Spleen (tissue), 11 donors: Measurements from ENCODE around the gene GAPDHS. TPM values are rescaled to one million over a fixed set of nuclear protein-coding genes. Genes with fewer than 3 reads are reported as not detected.

ENCODE experiments used
- DNase-seq: peaks from one replicate; pipeline ENCODE4 v3.0.0-alpha.2; 2020
- H3K27ac ChIP-seq, 8 donors: fragments of 200-600 bp; sonication (generic) in 7 of 8; 1 replicate in 4 of 8; 2 replicates in 4 of 8; pipeline versions ENCODE4 v1.5.0 to v1.8.0; 2016 to 2021; ENCODE audit warnings: inconsistent platforms in 4 of 8, mild to moderate bottlenecking in 4 of 8, moderate library complexity in 1 of 8
- H3K27me3 ChIP-seq, 7 donors: fragments of 200-600 bp; sonication (generic) in 6 of 7; replicated peaks in 1 of 7; 1 replicate in 4 of 7; 2 replicates in 3 of 7; pipeline versions ENCODE4 v1.5.0 to v1.8.0; 2016 to 2021; ENCODE audit warnings: inconsistent platforms in 3 of 7, mild to moderate bottlenecking in 1 of 7
- H3K36me3 ChIP-seq, 6 donors: fragments of 200-600 bp; sonication (generic) in 5 of 6; 1 replicate in 4 of 6; 2 replicates in 2 of 6; pipeline versions ENCODE4 v1.5.0 to v1.8.0; 2016 to 2021; ENCODE audit warnings: inconsistent platforms in 2 of 6
- H3K4me1 ChIP-seq, 6 donors: fragments of 200-600 bp; sonication (generic) in 5 of 6; 1 replicate in 3 of 6; 2 replicates in 3 of 6; pipeline versions ENCODE4 v1.5.0 to v1.8.0; 2016 to 2021; ENCODE audit warnings: inconsistent platforms in 3 of 6
- H3K4me3 ChIP-seq, 8 donors: fragments of 200-600 bp; sonication (generic) in 7 of 8; 1 replicate in 4 of 8; 2 replicates in 4 of 8; pipeline versions ENCODE4 v1.5.0 to v1.8.0; 2016 to 2021; ENCODE audit warnings: inconsistent platforms in 4 of 8, mild to moderate bottlenecking in 4 of 8, moderate library complexity in 2 of 8
- H3K9me3 ChIP-seq, 8 donors: fragments of 200-600 bp; sonication (generic) in 7 of 8; 1 replicate in 4 of 8; 2 replicates in 4 of 8; pipeline versions ENCODE4 v1.5.0 to v1.8.0; 2016 to 2021; ENCODE audit warnings: inconsistent platforms in 4 of 8
- CTCF ChIP-seq, 11 experiments: fragments of 200-600 bp in 7 of 11; fragments of 450-650 bp in 4 of 11; sonication (generic) in 4 of 11; IDR thresholded peaks in 8 of 11; conservative IDR thresholded peaks in 3 of 11; 1 replicate in 7 of 11; 2 replicates in 4 of 11; pipeline versions ENCODE4 v1.4.0 to v1.8.0; 2016 to 2021; ENCODE audit warnings: antibody characterized with exemption in 11 of 11, inconsistent platforms in 4 of 11, mild to moderate bottlenecking in 1 of 11
- POLR2A ChIP-seq, 3 donors: fragments of 450-650 bp; IDR thresholded peaks; one replicate each; pipeline ENCODE4 v1.5.1; 2017; ENCODE audit warnings: antibody characterized with exemption in 3 of 3, mild to moderate bottlenecking in 1 of 3
- POLR2AphosphoS5 ChIP-seq, 3 donors: sonication (generic); formaldehyde crosslinking; IDR thresholded peaks; one replicate each; pipeline ENCODE4 v1.5.1; 2017; ENCODE audit warnings: antibody characterized with exemption in 3 of 3
- WGBS, 5 donors: extraction: QIAGEN DNeasy Blood & Tissue Kit in 3 of 5; methylation state at CpG; one replicate each; pipeline versions ENCODE4 v1.1.5 to v1.1.7; 2013 to 2018; 5-methylcytosine and 5-hydroxymethylcytosine counted together
- intact Hi-C: fragments of 100-400 bp; cut with DNase I; formaldehyde crosslinking; loops from one replicate; pipeline ENCODE4 v1.15.0; 2023; ENCODE audit warnings: low total_unique reads
- polyA plus RNA-seq, 3 donors: library from polyadenylated mRNA; stranded (reverse); fragments of 200-250 nt; gene quantifications; one replicate each; pipeline ENCODE4 v1.2.1, GENCODE V29; 2013
- total RNA-seq, 7 donors: library from RNA; depleted of rRNA in 3 of 7; stranded (reverse); fragments of >200 nt in 3 of 7; fragmentation: NEBNext Ultra II Directional in 4 of 7; extraction: Animal tissue kit (Norgen Biotek cat#: 25700) in 4 of 7; gene quantifications; one replicate each; pipeline versions ENCODE4 v1.1.0 to v1.2.1, GENCODE V29; 2016 to 2021
- donor health status: healthy with polysubstance abuse.
- donor health status: DM: no; HTN: no; CAD: no; lungs with moderate emphysema.
- donor health status: DM: no; HTN: no; CAD: no.
- donor health status: Bipolar disorder and iron deficiency.
- donor health status: healthy.
- donor health status: DM: no; HTN: no; CAD: no.
- donor health status: DM: yes; HTN: yes; CAD: no.

The GAPDHS gene
- total and polyA plus RNA-seq, 10 donors, result 0.13 to 0.17 (median 0.14) TPM; not detected in 7

- Histone ChIP-seq H3K36me3 (no peaks in the 10 kb centered on the region), H3K27me3 (peaks cover 0 to 100% (median 24%) of the 10 kb centered on the region in 7 donors), H3K4me3 (no peak overlapping the region), H3K4me1 (peaks cover 2 to 17% (median 15%) of the 10 kb centered on the region in 6 donors), H3K27ac (no peak overlapping the region), H3K9me3 (no peaks in the 10 kb centered on the region)
- TF ChIP-seq CTCF (IDR thresholded peaks at IDR 0.05 in 8 of 11, conservative IDR thresholded peaks at IDR 0.05 in 3 of 11) (no peak), POLR2A (IDR thresholded peaks at IDR 0.05) (no peak), POLR2AphosphoS5 (IDR thresholded peaks at IDR 0.05) (no peak)
- WGBS, 5 donors, result 45 to 52% (median 49%) methylated on average over 10 to 19 of the region's 19 CpGs
- intact Hi-C loops, result no loop called here
- DNase-seq, result no peak
These were observed 3.7 kb upstream of the GAPDHS start for GRCh38 chr19:35529241-35530218.

GRCh38 chr19:35531291-35531690 lies 2.0 kb upstream of the GAPDHS start:
- Histone ChIP-seq H3K36me3 (no peaks in the 10 kb centered on the region), H3K9me3 (no peaks in the 10 kb centered on the region), H3K27ac (no peak overlapping the region), H3K27me3 (peaks cover 0 to 97% (median 25%) of the 10 kb centered on the region in 7 donors), H3K4me1 (peaks cover 2 to 17% (median 15%) of the 10 kb centered on the region in 6 donors), H3K4me3 (no peak overlapping the region)
- TF ChIP-seq POLR2AphosphoS5 (IDR thresholded peaks at IDR 0.05) (no peak), POLR2A (IDR thresholded peaks at IDR 0.05) (no peak), CTCF (IDR thresholded peaks at IDR 0.05 in 8 of 11, conservative IDR thresholded peaks at IDR 0.05 in 3 of 11) (no peak)
- no peak for DNase-seq
- 62 to 72% (median 65%) methylated on average over 6 of the region's 6 CpGs for WGBS, 5 donors
- intact Hi-C loops, result no loop called here

- Histone ChIP-seq H3K27ac (peak overlapping the region in 3 of 8 donors; percentile 23 to 54 (median 51)), H3K4me1 (peaks cover 2 to 17% (median 15%) of the 10 kb centered on the region in 6 donors), H3K36me3 (no peaks in the 10 kb centered on the region), H3K9me3 (no peaks in the 10 kb centered on the region), H3K27me3 (peaks cover 0 to 81% (median 25%) of the 10 kb centered on the region in 7 donors), H3K4me3 (peak overlapping the region in 3 of 8 donors; percentile 9 to 49 (median 12))
- TF ChIP-seq CTCF (IDR thresholded peaks at IDR 0.05 in 8 of 11, conservative IDR thresholded peaks at IDR 0.05 in 3 of 11), result no peak
- TF ChIP-seq POLR2AphosphoS5 (IDR thresholded peaks at IDR 0.05), result peak; percentile 32 to 70 (median 48)
- WGBS, 5 donors, result 1 to 10% (median 1%) methylated on average over 18 to 30 of the region's 30 CpGs
- DNase-seq, result peak; percentile 91
- intact Hi-C loops, result no loop called here
These were observed 651 bp downstream of the GAPDHS start for GRCh38 chr19:35533822-35534392.
